Testis (tissue), 2 donors: Measurements from ENCODE around the gene LAMA1.

Source experiments
- CTCF ChIP-seq, 3 experiments: fragments of 450-650 bp in 2 of 3; fragments of 200-600 bp in 1 of 3; sonication (generic) in 1 of 3; IDR thresholded peaks; one replicate each; pipeline ENCODE4 v1.5.1; 2016 to 2019; ENCODE audit warnings: antibody characterized with exemption in 3 of 3, mild to moderate bottlenecking in 2 of 3, moderate library complexity in 1 of 3
- POLR2A ChIP-seq: fragments of 450-650 bp; IDR thresholded peaks from one replicate; pipeline ENCODE4 v1.6.1; 2017; ENCODE audit warnings: antibody characterized with exemption, mild to moderate bottlenecking, moderate library complexity

GRCh38 chr18:6971823-6972478 lies 145.6 kb downstream of the LAMA1 start:
- no peak for TF ChIP-seq CTCF (IDR thresholded peaks at IDR 0.05)
- no peak for TF ChIP-seq POLR2A
